RPMI7951 (cell line): ENCODE data around the gene CDC14B. TPM values are rescaled to one million over a fixed set of nuclear protein-coding genes. Genes with fewer than 3 reads are reported as not detected.
A peak's percentile ranks its signal among the peaks of the same experiment; 100 is the strongest.

Experiments used
- DNase-seq: peaks from one replicate; pipeline ENCODE4 v3.0.0-alpha.2; 2012; ENCODE audit warnings: low read depth
- total RNA-seq: library from RNA; depleted of rRNA; stranded (reverse); fragments of >200 nt; shearing (Covaris generic); gene quantifications from 2 replicates; pipeline ENCODE4 v1.2.3, GENCODE V29; 2014

The CDC14B gene
- total RNA-seq, 1 experiment from 2014 or later: 15.5 TPM

DNA sequence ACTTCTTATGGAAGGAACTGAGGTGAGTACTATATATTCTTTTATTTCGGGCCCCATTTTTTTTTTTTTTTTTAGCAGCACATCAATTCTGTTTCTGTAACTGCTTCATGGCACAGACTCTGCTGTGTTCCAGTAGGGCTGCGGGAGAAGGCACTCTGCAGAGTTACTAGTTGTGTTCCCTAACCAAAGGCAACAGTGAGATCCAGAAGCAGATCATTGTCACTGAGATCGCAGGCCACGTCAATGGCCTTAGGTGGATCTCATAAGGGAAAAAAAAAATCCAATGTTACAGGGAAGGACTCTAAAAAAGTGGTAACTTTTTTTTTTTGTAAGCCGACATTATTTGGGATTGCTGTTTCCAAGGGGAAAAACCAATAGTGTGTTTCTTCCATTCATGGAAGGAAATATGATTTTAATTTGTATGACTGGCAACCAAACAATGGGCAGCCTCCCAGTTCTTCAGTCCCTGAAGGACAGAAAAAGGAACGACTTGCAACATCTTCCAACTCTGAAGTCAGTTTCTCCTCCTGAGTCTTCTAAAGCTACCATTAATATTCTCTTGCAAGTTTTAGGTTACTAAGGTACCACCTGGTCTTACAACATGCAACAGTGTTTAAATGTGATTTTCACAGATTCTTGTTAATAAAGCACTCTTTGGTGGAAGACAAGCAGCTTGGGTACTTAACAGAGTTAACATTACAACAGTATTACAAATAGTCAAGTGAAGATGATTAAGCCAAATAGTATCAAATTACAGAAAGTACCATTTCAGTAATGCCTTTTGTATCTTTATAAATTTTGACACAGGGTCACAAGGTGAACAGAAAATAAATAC is 116.9 kb downstream of the CDC14B start:
- DNase-seq: no peak

DNA sequence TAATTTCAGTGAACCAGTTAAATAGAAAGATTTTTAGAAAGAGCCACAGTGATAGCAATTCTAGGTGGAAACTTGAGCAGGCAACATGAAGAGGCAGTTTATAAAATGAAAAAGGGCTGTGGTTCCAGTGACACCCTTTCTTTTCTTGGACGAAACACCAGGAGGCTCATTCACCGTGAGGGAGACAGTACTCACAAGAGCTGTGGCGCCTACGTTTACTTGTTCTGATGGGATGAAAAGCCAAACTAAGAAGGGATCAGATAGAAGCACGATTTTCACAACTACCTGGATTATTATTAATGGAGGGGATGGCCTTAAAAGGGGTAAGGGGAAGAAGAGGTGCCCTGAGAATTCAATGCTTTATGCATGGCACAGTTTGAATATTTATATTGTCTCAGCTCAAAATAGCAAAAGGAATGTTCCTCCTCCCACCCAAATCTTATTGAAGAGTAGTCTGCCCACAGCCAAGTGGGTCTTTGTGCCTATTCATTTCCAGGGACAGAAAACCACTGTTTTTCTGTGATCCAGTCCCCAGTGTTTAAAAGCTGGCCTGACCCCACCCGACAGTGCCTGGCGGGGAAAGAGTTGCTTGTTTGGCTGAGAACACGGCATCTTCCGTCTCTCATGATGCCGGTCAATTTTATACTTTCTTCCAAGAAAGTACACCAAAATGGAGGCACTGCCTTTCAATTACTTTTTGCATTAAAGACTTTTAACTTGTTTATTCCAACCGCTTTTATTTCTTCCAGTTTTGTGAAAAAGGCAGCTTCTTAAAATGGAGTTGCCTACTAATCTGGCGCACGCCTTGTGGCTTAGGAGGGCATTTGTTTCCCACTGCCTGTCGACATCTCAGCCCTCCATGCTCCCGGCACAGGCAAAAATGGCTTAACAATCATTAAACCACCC is 117.8 kb downstream of the CDC14B start:
- no peak for DNase-seq

DNA sequence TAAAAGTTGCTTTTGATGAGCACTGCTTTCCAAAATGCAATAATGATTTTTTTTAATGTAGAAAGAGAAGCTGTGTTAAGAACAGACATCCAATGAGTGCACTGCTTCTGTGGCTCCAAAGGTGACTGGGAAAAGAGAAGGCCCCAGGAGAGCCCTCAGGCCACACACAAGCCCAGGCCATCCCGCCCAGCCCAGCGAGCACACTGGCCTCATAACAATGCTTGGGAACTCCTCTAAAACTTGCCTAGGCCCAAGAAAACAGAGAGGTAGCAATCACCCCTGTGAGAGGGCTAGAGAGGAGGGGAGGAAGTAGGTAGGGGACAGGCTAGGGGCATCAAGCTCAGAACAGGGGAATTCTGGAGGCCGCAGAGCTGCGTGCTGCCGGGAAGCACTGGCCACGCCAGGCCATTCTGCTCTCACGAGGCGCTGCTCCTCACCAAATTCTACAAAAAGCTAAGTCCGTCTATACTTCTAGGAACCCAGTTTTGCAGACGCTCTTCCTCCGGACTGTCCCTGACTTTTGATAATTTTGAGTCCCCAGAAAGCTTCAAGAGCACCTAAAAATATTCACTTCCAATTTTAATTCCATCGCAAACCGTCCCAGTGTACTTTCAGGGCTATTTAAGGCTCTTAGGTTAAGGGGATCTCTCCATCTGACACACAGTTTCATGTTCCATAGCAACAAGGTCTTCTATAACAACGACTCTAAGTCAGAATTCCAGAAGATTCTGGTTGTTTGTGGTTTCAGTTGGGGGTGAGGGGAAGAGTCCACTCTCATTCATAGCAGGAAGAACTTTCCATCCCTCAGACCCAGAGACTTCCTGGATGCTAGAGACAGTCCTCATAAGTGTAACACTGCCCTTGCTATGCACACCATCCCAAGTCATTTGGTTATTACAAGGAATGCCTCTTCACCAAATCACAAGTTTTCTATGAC is 118.7 kb downstream of the CDC14B start:
- peak; percentile 61 for DNase-seq

DNA sequence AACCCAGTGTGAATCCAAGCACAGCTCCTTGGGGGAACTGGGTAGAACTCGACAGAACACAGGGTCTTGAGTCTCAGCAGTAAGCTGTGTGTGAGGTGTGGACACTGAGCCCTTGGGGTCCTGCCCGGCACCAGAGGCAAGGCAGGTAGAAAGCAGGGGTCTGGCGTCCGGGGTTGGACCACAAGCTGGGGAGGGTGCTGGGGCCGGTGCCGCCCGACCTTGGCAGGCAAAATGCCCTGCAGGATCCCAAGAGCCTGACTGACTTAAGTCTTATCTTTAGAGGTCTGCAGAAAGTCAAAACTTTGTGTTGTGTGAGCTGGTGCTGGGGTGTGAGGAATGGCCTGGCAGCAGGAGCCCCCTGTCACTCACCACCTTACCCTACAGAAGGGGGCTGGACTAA is 120.4 kb downstream of the CDC14B start:
- no peak for DNase-seq

DNA sequence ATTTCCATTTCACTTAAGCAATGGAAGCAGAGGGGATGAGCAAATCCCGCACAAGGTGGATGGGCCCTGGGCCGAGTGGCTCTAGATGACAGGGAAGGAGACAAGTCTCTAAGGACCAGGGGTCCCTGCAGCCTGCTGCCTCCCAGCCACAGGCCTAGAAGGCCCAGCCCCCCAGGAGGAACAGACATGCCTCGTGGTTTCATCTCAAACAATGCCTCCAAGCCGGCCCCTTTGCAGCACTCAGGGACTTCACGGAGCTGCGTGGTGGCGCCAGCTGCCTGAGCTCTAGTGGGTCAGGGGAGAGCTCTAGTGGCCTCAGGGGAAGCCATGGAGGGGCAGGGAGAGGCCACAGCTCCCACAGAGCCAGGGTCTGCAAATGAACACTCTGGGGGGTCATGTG is 120.8 kb downstream of the CDC14B start:
- DNase-seq: no peak

DNA sequence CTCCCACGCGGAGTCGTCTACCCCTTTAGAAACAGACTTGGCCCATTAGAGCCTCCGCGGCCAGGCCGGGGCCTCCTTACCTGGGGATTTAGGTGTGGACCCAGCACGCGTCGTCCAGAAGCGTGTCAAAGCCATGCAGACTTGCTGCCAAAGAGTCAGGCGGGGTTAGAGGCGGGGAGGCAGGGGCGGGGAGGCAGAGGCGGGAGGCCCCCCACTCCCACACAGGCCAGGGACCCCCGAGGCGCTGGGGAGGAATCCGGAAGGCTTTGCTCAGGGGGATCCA is 122.6 kb downstream of the CDC14B start:
- DNase-seq: no peak

DNA sequence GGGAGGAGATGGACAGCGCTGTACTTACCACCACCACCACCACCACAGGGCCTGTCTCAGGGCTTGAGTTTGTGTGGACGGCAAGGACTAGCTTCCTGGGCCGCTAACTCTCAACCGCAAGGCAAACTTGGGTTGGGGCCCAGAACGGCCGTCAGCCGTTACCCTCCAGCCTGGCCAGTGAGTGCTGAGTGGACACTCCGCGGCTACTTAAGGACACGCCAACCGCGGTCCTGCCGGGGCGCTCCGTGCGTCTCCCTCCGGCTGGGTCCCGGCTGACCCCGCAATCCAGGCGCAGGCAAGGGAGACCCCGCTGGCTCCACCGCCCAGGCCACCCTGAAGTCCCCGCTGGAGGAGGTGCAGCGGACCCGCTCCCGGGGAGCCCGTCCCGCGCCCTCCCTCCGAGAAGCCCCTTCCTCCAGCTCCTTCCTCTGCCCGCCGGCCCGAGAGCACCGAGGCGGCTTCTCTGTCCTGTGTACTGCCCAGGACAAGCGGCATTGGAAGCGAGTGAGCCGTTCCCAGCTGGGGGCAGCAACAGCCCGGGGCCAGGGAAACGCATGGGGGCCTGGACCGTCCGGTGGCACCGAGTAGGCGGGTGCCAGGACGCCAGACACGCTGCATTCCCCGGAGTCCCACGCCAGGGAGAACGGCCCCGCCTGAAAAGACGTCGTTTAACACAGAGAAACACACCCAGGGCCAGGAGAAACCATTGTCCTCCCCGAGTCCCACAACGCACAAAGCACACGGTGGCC is 123.1 kb downstream of the CDC14B start:
- DNase-seq: no peak

DNA sequence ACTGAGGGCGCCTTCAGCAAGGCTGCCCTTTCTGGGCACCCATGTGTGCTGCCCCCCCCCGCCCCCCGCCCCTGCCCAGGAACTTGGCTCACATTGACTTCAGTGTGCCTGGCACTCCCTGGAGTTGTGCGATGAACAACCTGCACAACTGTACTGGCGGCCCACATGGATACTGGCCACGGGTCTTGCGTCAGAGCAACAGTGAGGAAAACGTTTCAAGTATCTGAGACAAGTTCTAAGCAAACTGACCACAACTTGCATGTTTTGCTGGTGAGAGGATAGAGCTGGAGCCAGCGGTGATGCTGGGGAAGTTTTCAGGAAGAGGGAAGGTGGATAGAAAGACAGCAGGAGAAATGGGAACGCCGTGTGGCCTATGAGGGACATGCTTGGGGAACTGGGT is 124.3 kb downstream of the CDC14B start:
- peak; percentile 45 for DNase-seq

DNA sequence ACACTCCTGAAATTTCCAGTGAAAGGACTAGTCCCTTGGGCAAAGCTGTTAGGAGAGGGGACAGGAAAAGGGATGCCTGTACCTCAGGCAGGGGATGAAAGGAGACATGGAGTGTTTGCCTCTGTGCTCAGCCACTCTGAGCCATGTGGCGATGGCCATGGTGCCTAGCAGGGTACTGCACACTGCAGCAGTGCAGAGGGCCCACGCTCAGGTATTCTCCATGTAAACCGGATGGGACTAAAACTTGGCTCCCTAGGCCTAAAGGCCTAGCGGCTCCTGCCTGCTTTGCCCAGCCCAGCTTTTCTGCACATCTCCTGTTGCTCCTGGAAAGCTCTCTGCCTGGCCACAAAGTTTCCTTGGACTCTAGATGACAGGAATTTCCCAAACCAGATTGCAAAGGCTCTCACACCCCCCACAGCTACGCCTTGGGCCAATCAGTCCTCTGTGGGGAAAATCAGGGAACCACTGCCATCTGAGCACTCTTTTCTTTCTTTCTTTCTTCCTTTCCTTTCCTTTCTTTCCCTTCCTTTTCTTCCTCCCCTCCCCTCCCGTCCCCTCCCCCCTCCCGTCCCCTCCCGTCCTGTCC is 125.3 kb downstream of the CDC14B start:
- DNase-seq: no peak

DNA sequence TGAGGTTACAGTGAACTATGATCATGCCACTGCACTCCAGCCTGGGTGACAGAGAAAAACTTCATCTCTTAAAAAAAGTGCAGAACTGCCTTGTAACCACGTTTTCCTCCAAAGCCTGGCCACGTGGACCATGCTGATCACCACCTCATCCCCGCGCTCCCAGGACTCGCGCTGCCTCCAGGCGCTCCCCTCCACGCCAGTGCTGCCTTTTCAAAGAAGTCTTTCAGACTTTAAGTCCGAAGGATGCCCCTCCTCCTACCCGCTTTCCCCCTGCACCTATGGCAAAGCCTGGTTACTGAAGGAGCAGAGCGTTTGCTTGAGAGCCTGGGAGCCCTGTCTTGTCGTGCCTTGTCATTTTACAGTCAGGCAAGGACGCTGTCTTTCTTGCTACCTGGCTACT is 125.9 kb downstream of the CDC14B start:
- no peak for DNase-seq

DNA sequence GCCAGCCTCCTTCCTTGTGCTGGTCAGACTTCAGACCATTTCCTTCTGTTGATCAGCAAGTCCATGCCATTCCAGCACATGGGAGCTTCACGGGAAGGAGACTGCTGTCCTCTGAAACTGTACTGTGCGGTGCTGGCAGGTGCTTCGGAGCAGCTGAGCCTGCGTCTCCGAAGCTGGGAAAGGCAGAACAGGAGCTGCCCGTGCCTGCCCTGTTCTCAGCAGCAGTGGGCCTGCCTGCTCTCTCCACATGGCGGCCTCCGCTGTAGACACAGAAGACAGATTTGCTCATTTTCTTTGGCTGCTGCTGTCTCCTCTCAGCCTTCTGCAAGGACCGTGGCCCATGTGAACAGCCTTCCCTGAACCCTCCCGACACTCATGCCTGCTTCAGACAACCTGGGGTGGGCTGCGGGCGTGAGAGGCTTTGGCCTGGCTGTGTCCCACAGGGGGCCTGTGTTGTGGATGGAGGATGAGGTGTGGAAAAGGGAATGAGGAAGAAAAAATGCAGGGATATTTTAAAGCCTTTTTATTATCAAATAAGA is 126.6 kb downstream of the CDC14B start:
- DNase-seq: no peak

DNA sequence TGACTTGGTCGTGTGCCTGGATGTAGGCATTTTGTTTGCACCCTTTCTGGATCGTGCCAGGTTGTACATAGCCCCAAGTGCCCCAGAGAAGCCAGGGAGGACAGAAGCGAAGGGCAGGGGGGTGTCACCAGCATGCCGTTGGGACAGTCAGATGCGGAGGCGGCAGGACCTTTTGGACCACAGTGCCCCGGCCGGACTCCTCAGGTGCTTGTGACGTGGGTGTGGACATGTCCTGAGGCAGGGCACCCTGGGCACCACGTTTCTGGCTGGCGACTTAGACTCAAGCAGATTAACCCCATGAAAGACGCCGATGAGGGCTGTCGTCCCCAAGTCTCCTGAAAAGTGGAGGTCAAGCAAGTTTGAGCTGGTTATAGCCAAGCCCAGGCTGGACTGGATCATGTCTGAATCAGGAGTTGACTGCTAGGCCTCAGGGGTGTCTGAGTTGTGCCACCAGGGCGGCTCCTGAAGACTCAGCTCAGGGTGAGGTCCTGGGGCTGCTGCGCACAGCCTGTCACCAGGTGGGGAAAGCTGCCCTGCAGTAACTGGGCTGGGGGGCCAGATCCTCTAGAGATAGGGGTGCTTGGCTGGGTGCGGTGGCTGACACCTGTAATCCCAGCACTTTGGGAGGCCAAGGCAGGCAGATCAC is 127.6 kb downstream of the CDC14B start:
- no peak for DNase-seq

DNA sequence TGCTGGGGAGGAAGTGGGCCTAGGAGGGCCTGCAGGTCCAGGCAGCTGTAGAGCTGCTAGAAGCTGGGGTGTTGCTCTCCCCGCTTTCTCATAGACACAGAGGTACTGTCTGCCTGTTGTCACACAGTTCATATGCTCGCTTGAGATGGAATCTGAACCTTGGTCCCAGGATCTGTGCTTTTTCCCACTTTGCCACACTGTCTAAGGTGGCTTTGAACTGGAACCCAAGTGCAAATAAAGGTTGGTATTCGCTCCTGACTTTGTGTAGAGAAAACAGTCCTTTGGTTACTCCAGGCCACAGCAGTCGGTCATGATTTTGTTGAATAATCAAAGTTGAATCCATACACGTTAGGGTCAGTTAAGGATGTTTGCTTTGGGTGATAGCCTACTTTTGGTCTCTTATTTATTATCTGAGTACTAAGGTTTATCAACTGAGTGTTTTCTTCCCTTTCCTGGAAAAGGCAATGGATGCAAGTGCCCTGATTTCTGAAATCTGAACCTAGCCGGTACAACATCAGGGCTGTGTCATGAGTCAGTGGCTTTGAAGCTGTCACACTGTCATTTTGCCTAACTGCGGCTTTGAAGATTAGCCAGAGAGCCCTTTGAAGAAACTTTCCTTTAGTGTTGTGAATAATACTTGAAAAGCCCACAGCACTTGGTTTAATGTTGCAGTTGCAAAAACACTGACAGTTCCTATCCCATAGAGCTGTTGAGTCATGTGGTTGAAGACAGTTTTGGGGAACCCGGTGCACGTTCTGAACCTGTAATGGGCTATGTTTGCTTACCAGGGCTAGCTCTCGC is 128.4 kb downstream of the CDC14B start:
- peak; percentile 54 for DNase-seq

DNA sequence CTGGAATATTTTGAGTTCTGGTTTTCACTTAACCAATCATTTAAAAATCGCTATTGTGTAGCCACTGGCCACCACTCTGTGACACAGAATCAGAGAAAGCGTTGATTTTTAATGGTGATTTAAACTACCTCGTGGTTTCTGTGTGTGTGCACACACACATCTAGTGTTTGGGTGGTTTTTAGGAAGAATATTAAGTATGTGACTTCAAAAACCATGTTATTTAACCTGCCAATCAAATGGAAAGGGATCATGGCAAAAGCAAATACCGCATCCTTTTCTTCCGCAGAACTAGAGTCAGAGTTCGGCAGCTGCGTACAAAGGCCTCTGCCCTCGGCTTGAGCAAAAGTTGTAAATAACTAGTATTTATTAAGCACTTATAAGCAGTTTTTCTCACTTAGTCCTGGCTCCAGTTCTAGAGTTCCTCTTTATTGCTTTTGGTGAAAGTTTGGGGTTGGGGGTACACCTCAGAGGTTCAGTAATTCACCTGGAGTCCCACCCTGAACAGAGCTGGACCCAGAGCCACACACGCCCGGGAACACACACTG is 129.0 kb downstream of the CDC14B start:
- no peak for DNase-seq

DNA sequence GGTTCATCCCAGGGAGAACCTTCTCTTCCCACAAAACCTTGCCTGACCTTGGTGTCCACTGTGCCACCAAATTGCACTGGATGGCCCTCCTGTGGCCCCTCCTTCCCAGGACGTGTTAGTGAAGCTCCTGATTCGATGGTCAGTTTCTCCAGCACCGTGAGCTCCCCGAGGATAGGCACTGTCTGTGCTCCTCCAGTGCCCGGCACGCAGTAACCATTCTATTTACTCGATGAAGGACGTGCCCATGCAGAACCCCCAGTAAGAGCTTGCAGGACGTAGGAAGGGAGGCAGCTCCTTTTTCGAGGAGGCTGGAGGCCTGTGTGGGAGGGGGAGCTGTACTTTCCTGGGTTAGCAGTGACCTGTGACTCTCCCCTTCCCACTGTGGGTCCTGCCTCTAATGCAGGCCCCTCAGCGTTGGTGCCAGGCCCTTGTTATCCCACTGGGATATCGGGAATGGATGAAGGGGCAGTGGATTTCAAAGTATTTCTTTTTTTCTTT is 130.1 kb downstream of the CDC14B start:
- DNase-seq: no peak

DNA sequence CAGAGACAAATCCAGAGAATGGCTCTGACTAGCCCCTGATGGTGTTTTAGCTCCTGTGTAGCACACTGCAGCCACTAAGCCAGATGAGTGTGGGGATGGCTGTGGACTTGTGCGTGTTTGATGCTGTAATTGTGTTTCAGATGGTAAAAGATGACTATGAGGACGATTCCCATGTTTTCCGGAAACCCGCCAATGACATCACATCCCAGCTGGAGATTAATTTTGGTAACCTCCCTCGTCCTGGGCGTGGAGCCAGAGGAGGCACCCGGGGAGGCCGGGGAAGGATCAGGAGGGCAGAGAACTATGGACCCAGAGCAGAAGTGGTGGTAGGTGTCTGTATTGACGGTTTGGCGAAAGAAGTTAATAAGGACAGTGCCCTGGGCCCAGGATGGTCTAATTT is 131.7 kb downstream of the CDC14B start:
- peak; percentile 80 for DNase-seq

DNA sequence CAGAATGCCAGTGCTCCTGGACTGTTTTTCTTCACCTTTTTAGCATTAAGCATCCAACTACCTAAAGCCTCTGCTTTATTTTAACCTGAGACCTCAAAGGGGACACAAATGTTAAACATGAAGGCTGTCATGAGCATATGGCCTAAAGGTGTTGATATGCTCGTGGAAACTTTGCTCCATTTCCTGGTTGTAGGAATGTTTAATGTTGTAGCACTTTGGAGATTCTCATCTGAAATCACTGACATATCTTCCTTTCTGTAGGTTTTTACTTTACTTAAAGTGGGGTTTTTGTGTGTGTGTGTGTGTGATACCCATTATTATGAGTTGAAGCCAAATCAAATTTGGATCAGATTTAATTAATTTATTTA is 132.6 kb downstream of the CDC14B start:
- DNase-seq: no peak

DNA sequence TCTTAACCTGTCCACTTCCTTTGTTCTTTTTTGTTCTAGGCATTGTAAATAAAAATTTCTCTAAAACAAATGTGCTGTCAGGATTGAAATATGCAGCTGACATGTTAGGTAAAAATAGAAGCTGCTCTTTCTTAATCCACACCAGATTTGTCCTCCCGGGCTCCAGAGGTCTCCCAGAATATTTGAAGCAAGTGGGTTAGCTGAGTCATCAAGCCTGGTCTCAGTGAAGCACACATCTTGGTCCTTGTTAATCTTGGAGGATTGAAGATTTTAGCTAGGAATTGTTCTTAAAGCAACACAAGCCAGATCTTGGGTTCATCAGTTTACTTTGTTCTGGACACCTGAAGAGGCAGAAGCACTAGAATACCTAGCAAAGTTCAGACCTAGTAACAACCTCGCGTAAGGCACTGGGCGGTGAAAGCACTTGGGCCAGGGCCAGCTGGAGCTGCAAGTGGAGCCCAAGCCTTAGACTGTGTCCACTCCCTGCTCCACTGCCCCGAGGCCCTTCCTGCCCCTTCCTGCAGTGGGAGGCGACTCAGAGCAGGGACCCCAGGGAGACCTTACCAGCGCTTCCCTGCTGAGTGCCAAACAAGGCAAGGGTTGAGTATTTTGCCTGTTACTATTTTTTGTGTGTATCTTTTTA is 133.1 kb downstream of the CDC14B start:
- peak; percentile 91 for DNase-seq
